ENCODE measurements around the gene PRDM5.

PRDM5 gene

DNA sequence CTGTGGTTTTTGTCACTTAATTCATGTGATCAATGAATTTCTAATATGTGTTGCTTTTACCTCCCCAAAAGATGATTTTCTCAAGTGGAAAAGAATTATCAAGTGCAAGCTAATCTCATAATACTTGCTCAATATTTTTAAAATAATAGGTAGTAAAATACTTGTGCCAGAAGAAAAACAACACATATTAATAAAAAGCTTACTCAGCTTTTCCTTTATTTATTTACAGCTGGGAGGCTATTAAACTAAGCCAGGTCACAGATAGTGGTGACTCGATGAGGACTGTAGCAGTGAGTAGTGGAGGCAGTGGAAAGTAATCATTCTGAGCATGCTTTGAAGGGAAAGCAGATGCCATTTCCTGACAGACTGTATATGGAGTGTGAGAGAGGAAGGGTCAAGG lies 96.1 kb downstream of the PRDM5 start:
- ChIA-PET POLR2A (ENCODE audit: low non-redundant PET) (no interaction called here), CTCF (no interaction called here)
- H3K27ac ChIP-seq: no peak overlapping the region
- TF ChIP-seq, protein P1, sequence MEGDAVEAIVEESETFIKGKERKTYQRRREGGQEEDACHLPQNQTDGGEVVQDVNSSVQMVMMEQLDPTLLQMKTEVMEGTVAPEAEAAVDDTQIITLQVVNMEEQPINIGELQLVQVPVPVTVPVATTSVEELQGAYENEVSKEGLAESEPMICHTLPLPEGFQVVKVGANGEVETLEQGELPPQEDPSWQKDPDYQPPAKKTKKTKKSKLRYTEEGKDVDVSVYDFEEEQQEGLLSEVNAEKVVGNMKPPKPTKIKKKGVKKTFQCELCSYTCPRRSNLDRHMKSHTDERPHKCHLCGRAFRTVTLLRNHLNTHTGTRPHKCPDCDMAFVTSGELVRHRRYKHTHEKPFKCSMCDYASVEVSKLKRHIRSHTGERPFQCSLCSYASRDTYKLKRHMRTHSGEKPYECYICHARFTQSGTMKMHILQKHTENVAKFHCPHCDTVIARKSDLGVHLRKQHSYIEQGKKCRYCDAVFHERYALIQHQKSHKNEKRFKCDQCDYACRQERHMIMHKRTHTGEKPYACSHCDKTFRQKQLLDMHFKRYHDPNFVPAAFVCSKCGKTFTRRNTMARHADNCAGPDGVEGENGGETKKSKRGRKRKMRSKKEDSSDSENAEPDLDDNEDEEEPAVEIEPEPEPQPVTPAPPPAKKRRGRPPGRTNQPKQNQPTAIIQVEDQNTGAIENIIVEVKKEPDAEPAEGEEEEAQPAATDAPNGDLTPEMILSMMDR (conservative IDR thresholded peaks at IDR 0.05; ENCODE audit: low read depth): no peak
- no peak for DNase-seq (ENCODE audit: low spot score)

DNA sequence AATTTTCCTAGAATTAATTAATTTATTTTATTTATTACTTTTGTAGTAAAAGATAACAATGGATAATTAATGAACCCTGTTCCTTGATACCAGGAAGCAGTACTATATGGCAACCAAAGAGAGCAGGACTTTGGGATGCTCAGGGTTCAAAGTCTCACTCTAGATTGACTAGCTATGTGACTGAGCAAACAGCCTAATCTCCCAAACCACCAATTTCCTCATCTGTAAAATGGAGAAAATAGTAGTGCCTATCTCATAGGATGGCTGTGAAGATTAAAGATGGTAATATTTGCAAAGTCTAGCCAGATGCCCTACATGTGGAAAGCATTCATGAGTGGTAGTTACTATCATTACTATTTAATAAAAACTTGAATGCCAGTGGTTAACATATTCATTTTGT lies 97.6 kb downstream of the PRDM5 start:
- DNase-seq (ENCODE audit: low spot score): no peak
- ChIA-PET POLR2A (ENCODE audit: low non-redundant PET) (no interaction called here), CTCF (no interaction called here)
- H3K27ac ChIP-seq: no peak overlapping the region
- TF ChIP-seq, protein P1 (conservative IDR thresholded peaks at IDR 0.05; ENCODE audit: low read depth): no peak

DNA sequence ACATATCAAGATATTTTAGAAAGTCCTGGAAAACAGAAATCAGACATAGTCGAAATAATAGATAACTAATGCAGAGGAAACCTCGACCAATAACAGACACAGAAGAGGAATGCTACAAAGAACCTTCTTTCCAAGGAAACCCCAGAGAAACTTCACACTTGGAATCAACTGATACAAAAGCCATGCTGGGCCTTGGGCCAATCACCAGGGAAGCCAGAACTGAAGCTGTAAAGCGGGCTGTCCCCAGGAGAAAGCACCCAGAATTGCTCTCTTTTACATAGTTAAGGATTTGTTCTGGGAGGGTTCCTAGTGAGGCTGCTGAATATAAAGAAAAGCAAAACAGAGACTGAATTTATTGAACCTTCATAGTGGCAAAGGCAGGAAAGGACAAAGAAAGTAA lies 100.5 kb downstream of the PRDM5 start:
- TF ChIP-seq, protein P1 (conservative IDR thresholded peaks at IDR 0.05; ENCODE audit: low read depth): no peak
- no peak for DNase-seq (ENCODE audit: low spot score)
- CTCF ChIA-PET: interaction anchor here (0.6 kb wide), 1 partner anchor 264 kb away, joined by 4 read pairs; no protein-coding TSS in a partner anchor
- H3K27ac ChIP-seq: no peak overlapping the region
- POLR2A ChIA-PET (ENCODE audit: low non-redundant PET): no interaction called here

DNA sequence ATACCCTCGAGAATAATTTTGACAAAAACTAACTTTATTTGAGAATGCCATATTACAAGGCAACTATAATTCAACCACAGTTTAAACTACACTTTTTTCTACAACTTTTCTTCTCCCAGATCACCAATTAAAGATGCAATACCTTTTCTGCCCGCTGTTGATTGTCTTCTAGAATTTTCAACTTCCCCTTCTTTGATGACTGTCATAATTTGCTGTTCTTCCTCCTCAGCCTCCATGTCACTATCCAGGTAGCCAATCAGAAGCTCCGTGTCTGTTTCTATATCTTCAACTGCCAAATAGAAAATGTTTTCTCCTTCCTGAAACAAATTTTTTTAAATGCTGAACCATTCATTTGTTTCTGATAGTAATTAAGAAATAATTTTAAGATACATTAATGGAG lies 101.5 kb downstream of the PRDM5 start:
- TF ChIP-seq, protein P1 (conservative IDR thresholded peaks at IDR 0.05; ENCODE audit: low read depth): no peak
- CTCF ChIA-PET: no interaction called here
- no peak overlapping the region for H3K27ac ChIP-seq
- POLR2A ChIA-PET (ENCODE audit: low non-redundant PET): no interaction called here
- DNase-seq (ENCODE audit: low spot score): no peak

DNA sequence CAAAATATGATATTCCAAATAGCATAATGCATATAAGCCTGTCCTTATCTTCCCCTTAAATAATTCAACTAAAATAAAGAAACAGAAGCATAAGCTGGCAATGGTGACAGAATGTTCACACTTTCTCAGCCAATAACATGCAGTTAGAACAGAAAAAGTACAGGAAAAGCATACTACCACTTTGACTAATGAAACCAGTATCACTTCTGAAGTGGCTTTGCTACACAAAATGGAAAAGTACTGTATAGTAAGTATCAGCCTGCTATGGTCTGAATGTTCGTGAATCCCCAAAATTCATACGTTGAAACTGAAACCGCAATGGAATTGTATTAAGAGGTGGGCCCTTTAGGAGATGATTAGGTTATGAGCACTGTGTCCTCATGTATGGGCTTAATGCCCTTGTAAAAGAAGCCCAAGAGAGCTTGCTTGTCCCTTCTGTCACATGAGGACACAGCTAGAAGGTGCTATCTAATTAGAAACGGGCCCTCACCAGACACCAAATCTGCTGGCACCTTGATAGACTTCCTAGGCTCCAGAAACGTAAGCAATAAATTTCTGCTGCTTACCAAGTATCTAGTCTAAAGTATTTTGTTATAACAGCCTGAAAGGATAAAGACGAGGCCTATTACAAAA lies 102.6 kb downstream of the PRDM5 start:
- DNase-seq (ENCODE audit: low spot score): no peak
- TF ChIP-seq, protein P1 (conservative IDR thresholded peaks at IDR 0.05; ENCODE audit: low read depth): no peak
- ChIA-PET CTCF (no interaction called here), POLR2A (ENCODE audit: low non-redundant PET) (no interaction called here)
- H3K27ac ChIP-seq: no peak overlapping the region

DNA sequence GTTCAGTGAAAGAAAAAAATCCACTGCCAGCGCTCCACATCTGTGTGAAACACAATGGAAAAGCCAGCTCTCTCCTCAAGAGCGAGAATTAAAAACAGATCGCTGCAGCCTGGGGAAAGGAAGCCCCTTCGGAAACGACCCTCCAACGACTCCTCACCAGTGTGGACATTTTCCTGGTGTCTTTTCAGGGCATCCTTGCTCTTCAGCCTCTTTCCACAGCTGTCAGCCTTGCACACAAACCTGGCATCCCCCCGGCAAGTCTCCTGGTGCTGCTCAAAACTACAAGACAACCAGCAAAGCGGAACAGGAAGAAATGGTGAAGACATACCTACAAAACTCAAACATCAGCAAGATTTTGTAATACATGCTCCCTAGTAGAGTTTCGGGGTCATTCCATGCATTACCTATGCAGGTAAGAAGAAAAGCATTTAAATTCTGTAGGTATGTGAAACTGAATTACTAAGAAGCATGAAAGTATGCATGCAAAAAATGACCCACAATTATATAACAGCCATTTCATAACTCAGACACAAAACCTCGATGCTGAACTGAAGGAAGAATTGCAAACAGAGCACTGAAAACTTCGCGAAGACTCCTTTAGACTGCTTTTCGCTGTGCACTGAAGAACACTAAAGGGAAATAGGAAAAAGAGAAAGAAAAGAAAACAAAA lies 106.1 kb downstream of the PRDM5 start:
- H3K27ac ChIP-seq: no peak overlapping the region
- ChIA-PET CTCF (no interaction called here), POLR2A (ENCODE audit: low non-redundant PET) (no interaction called here)
- TF ChIP-seq, protein P1 (conservative IDR thresholded peaks at IDR 0.05; ENCODE audit: low read depth): no peak
- no peak for DNase-seq (ENCODE audit: low spot score)

Measured in RWPE1 (cell line).